GM18519 (cell line): Measurements from ENCODE around the gene OSBPL5.
"Not testable (repeated sequence)": the region's sequence is repeated elsewhere in the genome, so short reads cannot be mapped to it uniquely, and the experiment has no call there.

ENCODE experiments used
- ATAC-seq: cut with Tn5 transposase; IDR thresholded peaks from one replicate; pipeline ENCODE4 v1.9.1; 2021; ENCODE audit warnings: mild to moderate bottlenecking, moderate library complexity; ENCODE audit not compliant: unreplicated experiment, low FRiP score

OSBPL5 gene

DNA sequence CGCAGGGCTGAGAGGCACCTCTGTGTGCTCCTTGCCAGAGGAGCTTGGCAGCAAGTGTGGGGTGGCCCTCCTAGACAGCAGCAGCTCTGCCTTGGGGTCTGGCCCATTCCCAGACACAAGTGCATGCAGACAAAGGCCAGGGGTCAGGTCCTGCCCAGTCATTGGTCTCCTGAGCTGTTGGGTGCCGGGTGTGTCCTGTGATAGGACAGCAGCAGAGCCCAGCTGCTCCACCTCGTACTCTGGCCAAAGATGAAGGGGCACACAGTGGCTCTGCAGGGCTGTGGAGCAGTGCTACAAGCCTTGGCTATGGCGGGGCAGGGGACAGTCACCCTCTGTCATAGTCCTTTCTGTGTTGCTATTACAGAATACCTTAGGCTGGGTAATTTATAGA, 17.3 kb upstream of the OSBPL5 start:
- ATAC-seq: no peak

GRCh38 chr11:3181725-3182461, 16.8 kb upstream of the OSBPL5 start:
- no peak for ATAC-seq

DNA sequence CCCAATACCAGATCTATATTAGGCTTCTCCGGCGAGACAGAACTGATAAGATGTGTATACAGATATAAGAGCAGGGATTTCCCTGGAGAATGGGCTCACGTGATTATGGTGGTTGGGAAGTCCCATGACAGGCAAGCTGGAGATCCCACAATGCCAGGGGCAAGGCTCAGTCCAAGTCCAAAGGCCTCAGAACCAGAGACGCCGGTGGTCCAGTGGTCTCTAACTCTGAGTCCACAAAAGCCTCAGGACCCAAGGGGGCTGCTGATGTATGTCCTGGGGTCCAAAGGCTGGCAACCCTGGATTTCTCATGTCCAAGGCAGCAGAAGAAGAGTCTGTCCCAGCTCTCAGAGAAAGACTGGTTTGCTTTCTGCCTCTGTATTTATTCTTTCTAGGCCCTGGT, 15.8 kb upstream of the OSBPL5 start:
- ATAC-seq: no peak

GRCh38 chr11:3178349-3178748, 13.2 kb upstream of the OSBPL5 start:
- no peak for ATAC-seq

- no peak for ATAC-seq
Measured at GRCh38 chr11:3177931-3178330, 12.8 kb upstream of the OSBPL5 start.

DNA sequence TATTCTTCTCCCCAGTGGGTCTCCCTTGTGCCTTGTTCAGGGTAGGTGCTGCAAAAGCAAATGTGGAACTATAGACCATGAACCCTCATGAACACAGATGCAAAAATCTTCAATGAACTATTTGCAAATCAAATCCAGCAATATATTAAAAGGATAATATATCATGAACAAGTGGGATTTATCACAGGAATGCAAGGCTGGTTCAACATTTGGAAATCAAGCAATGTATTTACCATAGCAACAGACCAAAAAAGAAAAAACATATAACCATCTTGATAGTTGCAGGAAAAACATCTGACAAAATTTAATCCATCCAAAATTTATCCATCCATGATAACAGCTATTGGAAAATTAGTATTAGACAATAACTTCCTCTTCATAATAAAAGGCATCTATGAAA, 11.4 kb upstream of the OSBPL5 start:
- ATAC-seq: no peak

DNA sequence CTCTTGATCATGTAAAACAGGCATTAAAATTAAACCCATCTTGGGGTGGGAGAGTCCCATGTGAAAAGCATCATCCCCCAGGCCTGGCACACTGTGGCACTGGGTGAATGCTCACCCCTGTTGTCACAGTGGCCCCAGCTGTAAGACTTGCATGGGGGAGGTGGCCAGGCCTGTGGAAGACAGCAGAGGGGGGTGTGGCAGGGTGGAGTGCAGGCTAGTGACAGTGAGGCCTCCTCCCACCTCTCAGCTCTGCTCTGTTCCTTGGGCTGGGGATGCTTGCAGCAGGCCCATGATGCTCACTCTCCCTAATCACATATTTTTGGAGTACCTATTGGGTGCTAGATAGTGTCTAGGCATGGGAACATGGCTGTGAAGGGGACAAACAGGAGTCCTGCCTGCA, 10.1 kb upstream of the OSBPL5 start:
- no peak for ATAC-seq

GRCh38 chr11:3174387-3174786, 9.3 kb upstream of the OSBPL5 start:
- no peak for ATAC-seq

- ATAC-seq: no peak
Measured at GRCh38 chr11:3173795-3174194, 8.7 kb upstream of the OSBPL5 start.

DNA sequence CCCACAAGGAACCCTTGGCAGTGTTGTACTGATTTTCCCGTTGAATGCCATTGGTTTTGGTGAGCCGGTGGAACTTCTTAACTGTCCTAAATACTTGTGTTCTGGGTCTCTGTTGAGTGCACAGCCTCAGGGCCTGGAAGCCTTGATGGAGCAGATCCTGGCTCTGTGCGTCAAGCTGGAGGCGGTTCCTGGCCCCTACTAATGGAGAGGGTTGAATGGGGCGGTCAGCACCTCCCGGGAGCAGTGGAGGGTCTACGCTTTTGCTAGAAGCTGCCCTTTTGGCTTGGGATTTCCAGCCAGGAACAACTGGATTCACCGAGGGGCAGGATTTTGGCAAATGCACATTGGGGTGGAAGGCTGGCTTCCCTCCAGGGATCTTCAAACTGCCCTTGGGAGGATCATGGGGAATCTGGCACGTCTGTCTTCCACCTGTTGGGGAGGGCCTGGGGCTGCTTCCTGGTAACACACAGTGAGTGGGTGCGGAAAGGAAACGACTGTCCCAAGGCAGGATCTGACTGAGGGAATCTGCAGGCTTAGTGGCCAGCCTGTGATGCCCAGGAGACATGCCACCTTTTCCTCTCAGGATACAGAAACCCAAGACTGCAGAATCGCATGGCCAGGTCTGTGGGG, 6.9 kb upstream of the OSBPL5 start:
- no peak for ATAC-seq

DNA sequence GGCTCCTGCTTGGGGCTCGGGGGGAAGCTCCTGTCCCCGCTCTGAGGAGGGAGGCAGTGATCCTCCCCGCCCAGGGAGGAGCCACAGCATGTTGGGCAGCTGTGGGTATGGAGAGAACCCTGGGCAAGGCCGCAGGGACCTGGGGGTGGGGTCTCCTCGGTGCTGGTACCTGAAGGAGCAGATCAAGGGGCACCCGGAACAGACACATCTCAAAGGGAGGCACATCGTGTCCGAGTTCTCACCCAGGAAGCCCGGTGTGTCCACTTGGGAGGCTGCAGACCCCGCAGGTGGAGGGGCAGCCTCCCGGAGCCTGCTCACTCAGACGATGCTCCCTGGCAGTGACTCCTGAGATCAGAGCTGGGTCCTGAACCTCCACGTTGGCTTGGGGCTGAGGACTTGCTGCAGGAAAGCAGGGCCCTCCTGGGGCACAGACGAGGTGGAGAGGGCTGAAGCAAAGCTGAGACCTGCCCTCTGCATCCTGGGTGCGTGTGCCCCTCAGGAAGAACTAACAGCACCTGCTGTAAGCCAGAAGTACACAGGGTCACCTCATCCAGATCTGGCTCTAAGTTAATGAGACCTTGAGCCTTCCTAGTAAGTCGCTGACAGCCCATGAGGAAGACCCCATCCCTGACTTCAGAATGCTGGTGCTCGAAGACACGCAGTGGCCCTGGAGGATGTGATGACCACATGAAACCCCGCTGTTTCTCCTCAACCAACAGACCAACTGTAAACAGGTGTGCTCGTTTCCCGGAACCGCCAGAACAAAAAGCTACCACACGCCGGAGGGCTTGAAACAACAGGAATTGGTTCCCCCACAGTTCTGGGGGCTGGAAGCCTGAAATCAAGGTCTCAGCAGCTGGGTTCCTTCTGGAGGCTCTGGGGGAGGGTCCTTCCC, 5.9 kb upstream of the OSBPL5 start:
- no peak for ATAC-seq

DNA sequence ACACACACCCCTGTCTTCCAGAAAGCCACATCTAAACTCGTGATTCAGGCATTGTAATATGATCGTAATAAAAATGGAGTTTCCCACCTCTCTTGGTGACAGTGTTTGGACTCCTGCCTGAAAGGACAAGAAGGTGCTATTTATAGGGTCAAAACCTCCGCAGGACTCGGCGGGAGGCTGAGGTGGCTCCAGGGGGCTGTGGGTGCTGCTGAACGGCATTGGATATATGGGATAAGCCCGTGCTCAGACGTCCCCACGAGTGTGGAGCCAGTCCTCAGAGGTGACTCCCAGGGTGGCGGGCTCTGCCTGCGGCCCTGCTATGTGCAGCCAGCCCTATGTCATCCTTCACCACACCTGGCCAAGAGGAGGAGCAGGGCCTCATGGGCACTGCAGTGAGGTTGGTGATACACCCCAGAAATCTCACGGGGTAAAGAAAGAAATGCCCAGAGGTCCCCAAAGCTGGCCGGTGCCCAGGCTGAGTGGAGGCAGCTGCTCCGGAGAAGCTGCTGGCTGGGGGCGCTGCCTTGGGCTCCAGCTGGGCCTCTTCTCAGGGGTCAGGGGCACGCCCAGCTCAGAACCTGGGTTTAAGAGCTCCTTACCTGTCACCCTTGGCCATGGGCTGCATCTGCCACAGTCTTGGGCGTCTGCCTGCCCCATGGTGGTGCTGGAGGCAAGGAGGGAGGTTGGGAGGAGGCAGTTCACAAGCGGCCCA, 5.1 kb upstream of the OSBPL5 start:
- no peak for ATAC-seq

- ATAC-seq: no peak
Measured at GRCh38 chr11:3169255-3170043, 4.3 kb upstream of the OSBPL5 start.

GRCh38 chr11:3168742-3169254, 3.7 kb upstream of the OSBPL5 start:
- ATAC-seq: not testable (repeated sequence)

DNA sequence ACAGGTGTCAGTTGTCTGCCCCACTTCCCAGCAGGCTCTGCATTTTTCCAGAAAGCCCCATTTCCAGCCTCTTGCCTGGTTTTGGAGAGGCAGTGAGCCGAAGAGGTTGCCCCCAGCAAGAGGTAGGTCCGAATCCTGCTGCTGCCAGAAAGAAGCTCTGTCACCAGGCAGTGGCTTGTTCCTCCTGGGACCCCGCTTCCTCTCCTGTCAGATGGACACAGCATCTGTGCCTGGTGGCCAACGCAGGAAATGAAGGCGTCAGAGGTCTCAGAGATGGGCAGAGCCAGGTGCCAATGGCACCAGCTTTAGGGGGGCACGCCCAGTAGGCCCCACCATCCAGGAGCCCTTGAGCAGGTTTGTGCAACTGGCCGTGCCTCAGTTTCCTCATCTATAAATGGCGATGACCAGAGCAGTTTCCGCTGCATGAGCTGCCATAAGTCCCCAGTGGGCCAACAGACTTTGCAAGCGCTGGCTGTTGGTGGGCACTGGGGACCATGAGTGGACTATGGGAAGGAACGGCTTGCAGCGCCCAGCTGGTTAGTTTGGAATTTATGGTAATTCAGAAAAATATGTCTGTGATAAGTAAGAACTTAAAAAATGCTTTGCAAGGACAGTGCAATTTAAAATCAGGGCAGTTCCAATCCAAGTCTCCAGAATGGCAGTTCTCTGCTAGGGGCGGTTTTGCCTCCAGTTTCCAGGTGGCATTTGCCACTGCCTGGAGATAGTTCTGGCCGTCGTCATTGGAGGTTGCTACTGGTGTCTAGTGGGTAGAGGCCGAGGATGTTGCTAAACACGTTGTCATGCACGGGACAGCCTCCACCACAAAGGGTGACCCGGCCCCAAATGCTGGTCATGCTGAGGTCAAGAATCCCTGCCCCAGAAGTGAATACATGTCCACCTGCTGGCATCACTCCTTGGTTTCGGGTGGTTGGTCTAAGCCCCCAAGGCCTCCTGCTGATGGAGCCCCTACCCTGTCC, 2.3 kb upstream of the OSBPL5 start:
- no peak for ATAC-seq

GRCh38 chr11:3166268-3167142, 1.4 kb upstream of the OSBPL5 start:
- ATAC-seq: no peak

DNA sequence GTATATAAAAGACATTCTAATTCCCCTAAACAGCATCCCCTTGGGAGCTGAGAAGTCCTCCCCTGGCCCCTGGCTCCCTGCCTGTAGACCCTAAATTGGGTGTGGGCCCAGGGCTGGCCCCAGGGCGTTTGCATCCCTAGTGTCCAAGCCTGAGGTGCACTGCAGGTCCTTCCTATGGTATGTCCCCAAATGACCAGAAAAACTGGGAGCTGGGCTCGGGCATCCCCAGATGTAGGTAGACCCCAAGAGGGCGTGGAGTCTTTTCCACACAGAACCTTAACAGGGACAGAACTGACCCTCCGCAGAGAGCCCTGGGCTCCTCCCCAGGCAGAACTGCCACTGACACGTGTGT, 782 bp upstream of the OSBPL5 start:
- ATAC-seq: no peak
